ENCODE results near the gene RXRB.

- TF ChIP-seq CTCF (IDR thresholded peaks at IDR 0.05; ENCODE audit: insufficient read depth, low read length) (no peak), POLR2AphosphoS5 (IDR thresholded peaks at IDR 0.05; ENCODE audit: low read depth) (no peak)
These were observed 6.5 kb upstream of the RXRB start for GRCh38 chr6:33206864-33207551.

All from HL-60 (cell line).